ENCODE data around the gene THSD4. TPM values are rescaled to one million over a fixed set of nuclear protein-coding genes. Genes with fewer than 3 reads are reported as not detected.

THSD4 gene
- total and polyA plus RNA-seq, 2 experiments from 2014 or later: 5.1 to 25.5 TPM

DNA sequence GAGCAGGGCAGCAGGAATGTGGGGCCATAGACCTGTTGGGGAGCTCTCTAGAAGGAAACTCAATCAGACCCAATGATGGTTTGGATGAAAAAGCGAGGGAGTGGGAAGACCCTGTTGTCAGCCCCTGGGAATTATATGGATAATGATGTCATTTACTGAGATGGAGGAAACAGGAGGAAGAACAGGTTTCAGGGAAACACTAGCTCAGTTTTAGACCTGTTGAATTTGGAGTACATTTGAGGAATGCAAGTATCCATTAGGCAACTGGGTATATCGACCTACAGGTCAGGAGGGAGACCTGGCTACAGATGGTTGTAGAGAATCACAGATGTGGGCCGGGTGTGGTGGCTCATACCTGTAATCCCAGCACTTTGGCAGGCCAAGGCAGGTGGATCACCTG, 428.1 kb downstream of the THSD4 start:
- Histone ChIP-seq H3K4me1 (ENCODE audit: low read depth) (peaks cover 5% of the 10 kb centered on the region), H3K36me3 (no peaks in the 10 kb centered on the region), H3K9me3 (ENCODE audit: low read depth) (no peaks in the 10 kb centered on the region), H3K27me3 (no peaks in the 10 kb centered on the region), H3K4me3 (no peak overlapping the region), H3K27ac (no peak overlapping the region)
- no peak for TF ChIP-seq CTCF (IDR thresholded peaks at IDR 0.05; ENCODE audit: low read depth, low read length)
- DNase-seq (ENCODE audit: low read depth in 1 of 2, low spot score in 1 of 2): no peak

DNA sequence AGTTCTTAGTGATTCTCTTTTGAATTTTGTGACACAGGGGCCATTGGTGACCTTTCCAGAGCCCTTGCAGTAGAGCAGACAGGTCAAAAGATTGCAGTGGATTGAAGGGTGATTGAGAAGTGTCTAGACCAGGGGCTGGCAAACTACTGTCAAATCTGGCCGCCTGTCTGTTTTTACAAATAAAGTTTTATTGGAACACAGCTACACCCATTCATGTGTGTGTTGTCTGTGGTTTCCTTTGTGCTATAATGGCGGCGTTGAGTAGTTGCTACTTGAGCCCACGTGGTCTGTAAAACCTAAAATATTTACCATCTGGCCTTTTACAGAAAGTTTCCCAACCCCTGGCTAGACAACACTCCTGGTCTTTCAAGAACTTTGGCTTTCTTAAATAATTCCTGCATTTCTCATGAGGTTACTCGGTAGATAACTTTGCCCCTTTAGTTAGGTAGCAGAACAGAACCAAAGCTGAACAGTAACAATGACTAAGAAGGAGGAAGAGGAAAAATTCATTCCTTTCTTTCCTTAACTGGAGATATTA, 430.0 kb downstream of the THSD4 start:
- TF ChIP-seq CTCF (IDR thresholded peaks at IDR 0.05; ENCODE audit: low read depth, low read length): no peak
- H3K27me3 ChIP-seq: no peaks in the 10 kb centered on the region
- no peaks in the 10 kb centered on the region for H3K9me3 ChIP-seq (ENCODE audit: low read depth)
- no peak overlapping the region for H3K4me3 ChIP-seq
- peaks cover 12% of the 10 kb centered on the region for H3K4me1 ChIP-seq (ENCODE audit: low read depth)
- H3K36me3 ChIP-seq: no peaks in the 10 kb centered on the region
- DNase-seq (ENCODE audit: low read depth in 1 of 2, low spot score in 1 of 2): no peak
- H3K27ac ChIP-seq: no peak overlapping the region

GRCh38 chr15:71545923-71546322, 430.7 kb downstream of the THSD4 start:
- no peak overlapping the region for H3K4me3 ChIP-seq
- H3K27ac ChIP-seq: no peak overlapping the region
- DNase-seq (ENCODE audit: low read depth in 1 of 2, low spot score in 1 of 2): no peak
- no peaks in the 10 kb centered on the region for H3K36me3 ChIP-seq
- TF ChIP-seq CTCF (IDR thresholded peaks at IDR 0.05; ENCODE audit: low read depth, low read length): no peak
- no peaks in the 10 kb centered on the region for H3K9me3 ChIP-seq (ENCODE audit: low read depth)
- peaks cover 12% of the 10 kb centered on the region for H3K4me1 ChIP-seq (ENCODE audit: low read depth)
- H3K27me3 ChIP-seq: no peaks in the 10 kb centered on the region

DNA sequence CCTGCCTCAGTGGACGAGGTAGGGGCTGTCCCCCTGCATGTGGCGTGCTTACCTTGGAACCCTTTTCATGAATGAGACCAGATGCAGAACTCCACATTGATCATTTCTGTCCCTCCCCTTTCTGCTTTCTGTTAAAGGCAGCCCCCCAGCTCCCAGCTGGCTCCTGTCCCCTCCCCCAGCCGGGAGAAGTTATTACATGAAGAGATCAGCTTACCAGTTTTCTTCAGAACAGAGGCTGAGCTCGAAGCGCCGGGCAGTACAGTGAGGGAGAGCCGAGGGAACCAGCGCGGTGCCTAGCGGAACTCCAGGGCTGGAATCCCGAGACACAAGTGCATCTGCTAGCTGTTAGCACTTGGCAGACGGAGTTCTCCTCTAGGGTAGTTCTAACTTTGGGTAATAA, 431.7 kb downstream of the THSD4 start:
- Histone ChIP-seq H3K9me3 (ENCODE audit: low read depth) (no peaks in the 10 kb centered on the region), H3K27me3 (no peaks in the 10 kb centered on the region), H3K27ac (no peak overlapping the region), H3K4me3 (no peak overlapping the region), H3K36me3 (no peaks in the 10 kb centered on the region), H3K4me1 (ENCODE audit: low read depth) (peaks cover 12% of the 10 kb centered on the region)
- DNase-seq (ENCODE audit: low read depth in 1 of 2, low spot score in 1 of 2): peak; percentile 8 to 60
- TF ChIP-seq CTCF (IDR thresholded peaks at IDR 0.05; ENCODE audit: low read depth, low read length): no peak

GRCh38 chr15:71548401-71548807, 433.1 kb downstream of the THSD4 start:
- H3K4me1 ChIP-seq (ENCODE audit: low read depth): peaks cover 12% of the 10 kb centered on the region
- no peaks in the 10 kb centered on the region for H3K9me3 ChIP-seq (ENCODE audit: low read depth)
- no peak for TF ChIP-seq CTCF (IDR thresholded peaks at IDR 0.05; ENCODE audit: low read depth, low read length)
- no peak overlapping the region for H3K27ac ChIP-seq
- DNase-seq (ENCODE audit: low read depth in 1 of 2, low spot score in 1 of 2): no peak
- no peak overlapping the region for H3K4me3 ChIP-seq
- no peaks in the 10 kb centered on the region for H3K27me3 ChIP-seq
- no peaks in the 10 kb centered on the region for H3K36me3 ChIP-seq

DNA sequence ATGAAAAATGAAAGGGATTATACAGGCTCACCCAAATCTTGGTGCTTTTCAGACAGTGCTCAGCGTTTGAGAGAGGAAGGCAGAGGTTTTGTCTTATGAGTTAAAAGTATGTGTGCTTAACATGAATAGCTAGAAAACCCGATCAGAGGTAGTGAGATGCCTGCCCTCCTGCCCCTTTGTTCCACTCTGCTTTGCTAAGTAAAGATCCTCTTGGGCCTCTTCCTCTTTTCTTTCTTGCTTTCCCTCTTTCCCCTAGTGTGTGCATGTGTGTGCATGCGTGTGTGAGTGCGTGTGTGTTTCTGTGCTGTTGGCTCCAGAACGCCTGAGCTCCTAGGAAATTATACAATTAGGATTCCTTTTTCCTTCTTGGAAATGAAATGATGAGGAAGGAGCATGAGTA, 433.8 kb downstream of the THSD4 start:
- no peak for DNase-seq (ENCODE audit: low read depth in 1 of 2, low spot score in 1 of 2)
- no peaks in the 10 kb centered on the region for H3K9me3 ChIP-seq (ENCODE audit: low read depth)
- no peak overlapping the region for H3K4me3 ChIP-seq
- no peaks in the 10 kb centered on the region for H3K27me3 ChIP-seq
- H3K4me1 ChIP-seq (ENCODE audit: low read depth): peaks cover 12% of the 10 kb centered on the region
- no peak for TF ChIP-seq CTCF (IDR thresholded peaks at IDR 0.05; ENCODE audit: low read depth, low read length)
- no peak overlapping the region for H3K27ac ChIP-seq
- no peaks in the 10 kb centered on the region for H3K36me3 ChIP-seq

All from cardiac muscle cell (in vitro differentiated cells and primary cell).